Mesothelial cell of epicardium (in vitro differentiated cells): Measurements from ENCODE around the gene SERINC1. TPM values are rescaled to one million over a fixed set of nuclear protein-coding genes. Genes with fewer than 3 reads are reported as not detected.

Experiments
- DNase-seq, 2 experiments: peaks; one replicate each; pipeline ENCODE4 v3.0.0; 2021; ENCODE audit warnings: low spot score in 2 of 2; ENCODE audit not compliant: unreplicated experiment in 2 of 2
- H3K27ac Mint-ChIP-seq: 2 replicates; pipeline ENCODE4 v1.8.0; 2021; ENCODE audit warnings: mixed read lengths
- H3K27me3 Mint-ChIP-seq: 2 replicates; pipeline ENCODE4 v1.8.0; 2021; ENCODE audit warnings: low read depth, mixed read lengths
- H3K36me3 Mint-ChIP-seq: 2 replicates; pipeline ENCODE4 v1.8.0; 2021; ENCODE audit warnings: mixed read lengths
- H3K4me1 Mint-ChIP-seq: 2 replicates; pipeline ENCODE4 v1.8.0; 2021; ENCODE audit warnings: mixed read lengths
- H3K4me3 Mint-ChIP-seq: 2 replicates; pipeline ENCODE4 v1.8.0; 2021; ENCODE audit warnings: mild to moderate bottlenecking, moderate library complexity, mixed read lengths
- H3K9me3 Mint-ChIP-seq: 2 replicates; pipeline ENCODE4 v1.8.0; 2021; ENCODE audit warnings: mixed read lengths
- CTCF ChIP-seq: fragments of 200-600 bp; sonication (generic); IDR thresholded peaks from one replicate; pipeline ENCODE4 v1.5.0; 2021; ENCODE audit warnings: antibody characterized with exemption; ENCODE audit not compliant: unreplicated experiment
- total RNA-seq: library from RNA; stranded (reverse); gene quantifications from 3 replicates; pipeline ENCODE4 v1.2.1, GENCODE V29; 2021

Gene SERINC1
- total RNA-seq, 1 donor from 2014 or later, result 99.5 TPM

GRCh38 chr6:122393351-122393896 lies 78.2 kb downstream of the SERINC1 start:
- Mint-ChIP-seq H3K27ac (no peak overlapping the region), H3K9me3 (no peaks in the 10 kb centered on the region), H3K27me3 (peaks cover 23% of the 10 kb centered on the region), H3K4me3 (no peak overlapping the region), H3K4me1 (peaks cover 8% of the 10 kb centered on the region), H3K36me3 (no peaks in the 10 kb centered on the region)
- DNase-seq, result no peak
- TF ChIP-seq CTCF, result no peak

Other genes starting within 250 kb of the SERINC1 start
- 27.8 to 30.7 TPM (median 28.3 TPM) in 3 replicates for gene HSF2, start 72.2 kb downstream of the SERINC1 start, total RNA-seq
- 44.7 to 49.0 TPM (median 48.9 TPM) in 3 replicates for gene PKIB, start 138.6 kb upstream of the SERINC1 start, total RNA-seq